MM.1S (cell line): ENCODE results near the gene HBQ1.
"Not testable (repeated sequence)": the region's sequence is repeated elsewhere in the genome, so short reads cannot be mapped to it uniquely, and the experiment has no call there.

Experiments used
- DNase-seq: peaks from one replicate; pipeline ENCODE4 v3.0.0-alpha.2; 2015
- H2AFZ ChIP-seq: fragments of 300-600 bp; sonication (generic); 2 replicates; pipeline ENCODE4 v1.6.0; 2016; ENCODE audit warnings: antibody characterized with exemption, low read length
- H3F3A ChIP-seq: fragments of 300-600 bp; sonication (generic); 2 replicates; pipeline ENCODE4 v1.6.1; 2016; ENCODE audit warnings: mild to moderate bottlenecking, antibody characterized with exemption, low read length, moderate library complexity, mixed read lengths; ENCODE audit not compliant: insufficient read depth
- H3K27ac ChIP-seq: fragments of 300-600 bp; sonication (generic); 2 replicates; pipeline ENCODE4 v1.5.1; 2016; ENCODE audit warnings: mild to moderate bottlenecking, low read length
- H3K27me3 ChIP-seq: fragments of 300-600 bp; sonication (generic); replicated peaks from 2 replicates; pipeline ENCODE4 v1.6.0; 2016; ENCODE audit warnings: low read length; ENCODE audit not compliant: insufficient read depth
- H3K36me3 ChIP-seq: fragments of 300-600 bp; sonication (generic); replicated peaks from 2 replicates; pipeline ENCODE4 v1.6.1; 2016; ENCODE audit warnings: mild to moderate bottlenecking, low read length, mixed read lengths; ENCODE audit not compliant: insufficient read depth
- H3K4me1 ChIP-seq: fragments of 300-600 bp; sonication (generic); 2 replicates; pipeline ENCODE4 v1.6.1; 2016; ENCODE audit warnings: low read length, mixed read lengths
- H3K4me2 ChIP-seq: fragments of 300-600 bp; sonication (generic); 2 replicates; pipeline ENCODE4 v1.6.0; 2016; ENCODE audit warnings: low read depth, low read length
- H3K4me3 ChIP-seq: fragments of 300-600 bp; sonication (generic); 2 replicates; pipeline ENCODE4 v1.5.1; 2016; ENCODE audit warnings: low read length, mixed read lengths
- H3K79me2 ChIP-seq: fragments of 300-600 bp; sonication (generic); 2 replicates; pipeline ENCODE4 v1.6.1; 2016; ENCODE audit warnings: mixed run types, low read length, mixed read lengths
- H3K9ac ChIP-seq: fragments of 300-600 bp; sonication (generic); 2 replicates; pipeline ENCODE4 v1.6.1; 2016; ENCODE audit warnings: low read length, mixed read lengths
- H3K9me2 ChIP-seq: fragments of 300-600 bp; sonication (generic); replicated peaks from 2 replicates; pipeline ENCODE4 v1.6.1; 2016; ENCODE audit warnings: mild to moderate bottlenecking, low read length, mixed read lengths; ENCODE audit not compliant: insufficient read depth
- H3K9me3 ChIP-seq: fragments of 300-600 bp; sonication (generic); replicated peaks from 2 replicates; pipeline ENCODE4 v1.6.1; 2016; ENCODE audit warnings: mild to moderate bottlenecking, low read length, mixed read lengths; ENCODE audit not compliant: insufficient read depth
- H4K20me1 ChIP-seq: fragments of 300-600 bp; sonication (generic); 2 replicates; pipeline ENCODE4 v1.6.1; 2016; ENCODE audit warnings: mild to moderate bottlenecking, low read length, moderate library complexity, mixed read lengths; ENCODE audit not compliant: insufficient read depth
- EZH2 ChIP-seq: fragments of 300-600 bp; sonication (generic); optimal IDR thresholded peaks from 2 replicates; pipeline ENCODE3; 2017; ENCODE audit warnings: low read depth, mild to moderate bottlenecking, antibody characterized with exemption, low read length, mixed read lengths
- EZH2phosphoT487 ChIP-seq: fragments of 300-600 bp; sonication (generic); IDR thresholded peaks from 2 replicates; pipeline ENCODE4 v1.6.1; 2018; ENCODE audit warnings: antibody characterized with exemption, low read length
- TF ChIP-seq, protein P1 (sequence below): fragments of 300-600 bp; sonication (generic); IDR thresholded peaks from 2 replicates; pipeline ENCODE4 v1.5.1; 2016; ENCODE audit warnings: antibody characterized with exemption, low read length, mixed read lengths

The HBQ1 gene

DNA sequence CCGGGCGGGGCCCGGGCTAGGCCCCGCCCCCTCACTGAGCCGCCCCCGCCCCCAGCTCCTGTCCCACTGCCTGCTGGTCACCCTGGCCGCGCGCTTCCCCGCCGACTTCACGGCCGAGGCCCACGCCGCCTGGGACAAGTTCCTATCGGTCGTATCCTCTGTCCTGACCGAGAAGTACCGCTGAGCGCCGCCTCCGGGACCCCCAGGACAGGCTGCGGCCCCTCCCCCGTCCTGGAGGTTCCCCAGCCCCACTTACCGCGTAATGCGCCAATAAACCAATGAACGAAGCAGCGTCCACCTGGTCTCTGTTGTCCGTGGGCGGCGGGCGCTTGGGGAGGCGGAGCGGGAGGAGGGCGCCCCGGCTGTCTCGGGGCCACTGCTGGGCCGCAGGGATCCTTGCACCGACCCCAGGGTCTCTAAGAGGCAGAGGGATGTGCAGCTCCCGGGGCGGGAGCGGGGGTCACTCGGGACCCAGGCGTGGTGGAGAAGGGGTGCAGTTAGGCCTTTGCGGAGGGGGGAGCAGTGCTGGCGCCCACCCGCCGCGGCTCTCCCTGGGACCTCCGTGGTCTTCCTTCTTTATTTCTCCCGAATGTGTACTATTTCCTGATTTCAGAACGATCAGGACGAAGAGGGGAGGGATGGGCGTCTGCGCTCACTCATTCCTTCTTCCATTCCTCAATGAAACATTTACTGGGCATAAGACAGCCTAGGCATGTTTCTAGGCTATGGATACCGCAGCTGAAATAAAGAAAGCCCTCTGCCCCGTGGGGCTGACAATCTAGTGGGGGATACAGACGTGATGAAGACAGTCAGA lies 25.8 kb upstream of the HBQ1 start:
- peak overlapping the region; percentile 44 for H3K4me3 ChIP-seq
- H3K9me3 ChIP-seq = no peaks in the 10 kb centered on the region
- no peaks in the 10 kb centered on the region for H3K4me1 ChIP-seq
- H2AFZ ChIP-seq = peak overlapping the region; percentile 47
- no peak overlapping the region for H3K27ac ChIP-seq
- H3K27me3 ChIP-seq = peaks cover 64% of the 10 kb centered on the region
- peak overlapping the region; percentile 83 for H3K4me2 ChIP-seq
- H3F3A ChIP-seq = no peaks in the 10 kb centered on the region
- no peaks in the 10 kb centered on the region for H3K9me2 ChIP-seq
- H4K20me1 ChIP-seq = no peaks in the 10 kb centered on the region
- DNase-seq = no peak
- H3K9ac ChIP-seq = no peak overlapping the region
- H3K79me2 ChIP-seq = no peaks in the 10 kb centered on the region
- no peak for TF ChIP-seq EZH2phosphoT487
- TF ChIP-seq EZH2 = no peak
- no peaks in the 10 kb centered on the region for H3K36me3 ChIP-seq

DNA sequence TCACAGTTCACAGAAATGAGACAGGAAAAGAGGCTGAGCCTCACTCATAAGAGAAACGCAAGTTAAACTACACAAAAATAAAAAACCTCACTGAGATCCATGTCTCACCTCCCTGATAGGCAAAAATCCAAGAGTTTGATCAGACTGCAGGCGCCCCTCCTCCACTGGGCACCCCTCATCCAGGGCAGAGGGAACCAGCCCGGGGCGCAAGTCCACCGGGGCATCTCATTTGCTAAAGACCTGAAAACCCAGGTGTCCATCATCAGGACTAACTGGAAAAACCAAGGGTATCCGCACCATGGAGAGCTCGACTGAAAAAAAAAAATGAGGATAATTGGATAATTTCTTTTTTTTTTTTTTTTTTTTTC lies 25.2 kb upstream of the HBQ1 start:
- no peak overlapping the region for H3K9ac ChIP-seq

DNA sequence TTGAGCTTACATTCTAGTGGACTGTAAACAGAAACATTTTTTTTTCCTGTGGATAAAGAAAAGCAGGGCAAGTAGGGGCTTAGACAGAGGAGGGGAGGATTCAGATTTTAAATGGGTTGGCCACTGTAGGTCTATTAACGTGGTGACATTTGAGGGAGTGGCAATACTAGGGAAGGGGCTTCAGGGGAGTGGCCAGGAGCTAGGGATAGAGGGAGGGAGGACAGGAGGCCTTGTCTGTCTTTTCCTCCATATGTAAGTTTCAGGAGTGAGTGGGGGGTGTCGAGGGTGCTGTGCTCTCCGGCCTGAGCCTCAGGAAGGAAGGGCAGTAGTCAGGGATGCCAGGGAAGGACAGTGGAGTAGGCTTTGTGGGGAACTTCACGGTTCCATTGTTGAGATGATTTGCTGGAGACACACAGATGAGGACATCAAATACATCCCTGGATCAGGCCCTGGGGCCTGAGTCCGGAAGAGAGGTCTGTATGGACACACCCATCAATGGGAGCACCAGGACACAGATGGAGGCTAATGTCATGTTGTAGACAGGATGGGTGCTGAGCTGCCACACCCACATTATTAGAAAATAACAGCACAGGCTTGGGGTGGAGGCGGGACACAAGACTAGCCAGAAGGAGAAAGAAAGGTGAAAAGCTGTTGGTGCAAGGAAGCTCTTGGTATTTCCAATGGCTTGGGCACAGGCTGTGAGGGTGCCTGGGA lies 21.0 kb upstream of the HBQ1 start:
- Histone ChIP-seq H3K4me3 (no peak overlapping the region), H3K9me3 (no peaks in the 10 kb centered on the region), H3K9me2 (no peaks in the 10 kb centered on the region), H3K27ac (no peak overlapping the region), H3K9ac (no peak overlapping the region), H3F3A (no peaks in the 10 kb centered on the region), H3K4me1 (no peaks in the 10 kb centered on the region), H2AFZ (no peak overlapping the region), H3K36me3 (no peaks in the 10 kb centered on the region), H3K4me2 (no peak overlapping the region), H3K79me2 (no peaks in the 10 kb centered on the region), H4K20me1 (no peaks in the 10 kb centered on the region), H3K27me3 (peaks cover 60% of the 10 kb centered on the region)
- no peak for TF ChIP-seq EZH2
- TF ChIP-seq EZH2phosphoT487 = no peak
- TF ChIP-seq, protein P1, sequence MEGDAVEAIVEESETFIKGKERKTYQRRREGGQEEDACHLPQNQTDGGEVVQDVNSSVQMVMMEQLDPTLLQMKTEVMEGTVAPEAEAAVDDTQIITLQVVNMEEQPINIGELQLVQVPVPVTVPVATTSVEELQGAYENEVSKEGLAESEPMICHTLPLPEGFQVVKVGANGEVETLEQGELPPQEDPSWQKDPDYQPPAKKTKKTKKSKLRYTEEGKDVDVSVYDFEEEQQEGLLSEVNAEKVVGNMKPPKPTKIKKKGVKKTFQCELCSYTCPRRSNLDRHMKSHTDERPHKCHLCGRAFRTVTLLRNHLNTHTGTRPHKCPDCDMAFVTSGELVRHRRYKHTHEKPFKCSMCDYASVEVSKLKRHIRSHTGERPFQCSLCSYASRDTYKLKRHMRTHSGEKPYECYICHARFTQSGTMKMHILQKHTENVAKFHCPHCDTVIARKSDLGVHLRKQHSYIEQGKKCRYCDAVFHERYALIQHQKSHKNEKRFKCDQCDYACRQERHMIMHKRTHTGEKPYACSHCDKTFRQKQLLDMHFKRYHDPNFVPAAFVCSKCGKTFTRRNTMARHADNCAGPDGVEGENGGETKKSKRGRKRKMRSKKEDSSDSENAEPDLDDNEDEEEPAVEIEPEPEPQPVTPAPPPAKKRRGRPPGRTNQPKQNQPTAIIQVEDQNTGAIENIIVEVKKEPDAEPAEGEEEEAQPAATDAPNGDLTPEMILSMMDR = no peak
- no peak for DNase-seq

More for the DNA sequence above, 25.2 kb upstream of the HBQ1 start:
- 0 out of 2 replicates have a peak overlapping the region, but pooled peaks have one; percentile 47 for H2AFZ ChIP-seq
- peak overlapping the region; percentile 83; the same call in 1 of the 2 replicates for H3K4me2 ChIP-seq
- no peaks in the 10 kb centered on the region for H3K4me1 ChIP-seq
- H3K27me3 ChIP-seq = peaks cover 62% of the 10 kb centered on the region
- H3F3A ChIP-seq = no peaks in the 10 kb centered on the region
- no peaks in the 10 kb centered on the region for H3K9me3 ChIP-seq
- no peaks in the 10 kb centered on the region for H3K79me2 ChIP-seq
- no peak for TF ChIP-seq EZH2phosphoT487
- no peak for TF ChIP-seq EZH2
- TF ChIP-seq, protein P1 = no peak
- H3K4me3 ChIP-seq = no peak overlapping the region
- H4K20me1 ChIP-seq = no peaks in the 10 kb centered on the region
- no peaks in the 10 kb centered on the region for H3K36me3 ChIP-seq
- H3K27ac ChIP-seq = no peak overlapping the region
- no peak for DNase-seq
- H3K9me2 ChIP-seq = no peaks in the 10 kb centered on the region

DNA sequence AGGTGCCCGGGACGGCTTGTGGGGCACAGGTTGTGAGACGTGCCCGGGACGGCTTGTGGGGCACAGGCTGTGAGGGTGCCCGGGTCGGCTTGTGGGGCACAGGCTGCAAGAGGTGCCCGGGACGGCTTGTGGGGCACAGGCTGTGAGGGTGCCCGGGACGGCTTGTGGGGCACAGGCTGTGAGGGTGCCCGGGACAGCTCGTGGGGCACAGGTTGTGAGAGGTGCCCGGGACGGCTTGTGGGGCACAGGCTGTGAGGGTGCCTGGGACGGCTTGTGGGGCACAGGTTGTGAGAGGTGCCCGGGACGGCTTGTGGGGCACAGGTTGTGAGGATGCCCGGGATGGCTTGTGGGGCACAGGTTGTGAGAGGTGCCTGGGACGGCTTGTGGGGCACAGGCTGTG lies 20.0 kb upstream of the HBQ1 start:
- peaks cover 54% of the 10 kb centered on the region for H3K27me3 ChIP-seq
- not testable (repeated sequence) for H3K36me3 ChIP-seq, H3K9ac ChIP-seq, H3F3A ChIP-seq, H3K9me2 ChIP-seq, H3K79me2 ChIP-seq, DNase-seq, H4K20me1 ChIP-seq, H3K4me1 ChIP-seq, H3K4me3 ChIP-seq, H3K4me2 ChIP-seq, H3K9me3 ChIP-seq, H3K27ac ChIP-seq, H2AFZ ChIP-seq
